Measurements from ENCODE around the gene CHRNA1. TPM values are rescaled to one million over a fixed set of nuclear protein-coding genes. Genes with fewer than 3 reads are reported as not detected.
A peak's percentile ranks its signal among the peaks of the same experiment; 100 is the strongest.

The CHRNA1 gene
- total RNA-seq, 6 experiments from 2014 or later, result 0.14 TPM; not detected in 5

- Mint-ChIP-seq H3K4me1 (ENCODE audit: low read depth) (peaks cover 41% of the 10 kb centered on the region), H3K27me3 (ENCODE audit: insufficient read depth) (no peaks in the 10 kb centered on the region), H3K4me3 (no peak overlapping the region), H3K36me3 (ENCODE audit: low read depth) (no peaks in the 10 kb centered on the region), H3K27ac (no peak overlapping the region), H3K9me3 (no peaks in the 10 kb centered on the region)
- DNase-seq, result no peak
- TF ChIP-seq CTCF (IDR thresholded peaks at IDR 0.05), result no peak
Measured at GRCh38 chr2:174760845-174761473, 3.3 kb downstream of the CHRNA1 start.

DNA sequence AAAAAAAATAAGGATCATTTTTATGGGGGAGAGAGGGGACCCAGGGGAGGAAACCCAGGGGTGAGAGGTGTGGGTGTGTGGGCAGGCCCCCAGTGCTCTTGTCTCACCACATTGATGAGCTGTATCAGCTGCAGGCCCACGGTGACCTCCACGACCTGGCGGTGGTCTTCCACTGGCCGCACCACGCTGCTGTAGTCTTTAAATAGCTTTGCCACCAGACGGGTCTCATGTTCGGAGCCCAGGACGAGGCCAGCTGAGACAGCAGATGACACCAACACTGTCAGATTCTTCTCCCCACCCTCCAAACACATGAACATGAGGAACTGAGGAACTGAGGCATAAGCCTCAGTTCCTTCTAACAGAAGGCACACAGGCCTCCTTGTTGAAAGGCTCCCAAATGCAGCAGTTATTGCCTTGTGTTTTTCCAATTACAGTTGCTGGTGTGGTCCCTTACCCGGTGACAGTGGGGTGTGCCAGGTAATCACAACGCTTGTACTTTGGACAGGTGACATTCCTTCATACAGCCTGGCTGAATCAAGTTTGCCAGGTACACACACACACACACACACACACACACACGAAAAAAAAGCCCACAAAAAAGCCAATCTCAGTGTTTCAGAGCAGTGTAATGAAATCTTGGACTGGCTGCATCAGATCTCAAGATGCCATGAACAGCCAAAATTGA is 4.7 kb downstream of the CHRNA1 start:
- H3K36me3 Mint-ChIP-seq (ENCODE audit: low read depth), result no peaks in the 10 kb centered on the region

GRCh38 chr2:174756743-174757142 is 7.5 kb downstream of the CHRNA1 start:
- no peak for DNase-seq
- Mint-ChIP-seq H3K27ac (no peak overlapping the region), H3K4me1 (ENCODE audit: low read depth) (peaks cover 18% of the 10 kb centered on the region), H3K36me3 (ENCODE audit: low read depth) (no peaks in the 10 kb centered on the region), H3K27me3 (ENCODE audit: insufficient read depth) (no peaks in the 10 kb centered on the region), H3K9me3 (no peaks in the 10 kb centered on the region), H3K4me3 (no peak overlapping the region)
- TF ChIP-seq CTCF (IDR thresholded peaks at IDR 0.05), result no peak

More for the DNA sequence above, 4.7 kb downstream of the CHRNA1 start:
- H3K4me3 Mint-ChIP-seq, result no peak overlapping the region
- no peaks in the 10 kb centered on the region for H3K27me3 Mint-ChIP-seq (ENCODE audit: insufficient read depth)
- TF ChIP-seq CTCF (IDR thresholded peaks at IDR 0.05), result no peak
- H3K9me3 Mint-ChIP-seq, result no peaks in the 10 kb centered on the region
- peaks cover 27% of the 10 kb centered on the region for H3K4me1 Mint-ChIP-seq (ENCODE audit: low read depth)
- no peak for DNase-seq
- H3K27ac Mint-ChIP-seq, result no peak overlapping the region

DNA sequence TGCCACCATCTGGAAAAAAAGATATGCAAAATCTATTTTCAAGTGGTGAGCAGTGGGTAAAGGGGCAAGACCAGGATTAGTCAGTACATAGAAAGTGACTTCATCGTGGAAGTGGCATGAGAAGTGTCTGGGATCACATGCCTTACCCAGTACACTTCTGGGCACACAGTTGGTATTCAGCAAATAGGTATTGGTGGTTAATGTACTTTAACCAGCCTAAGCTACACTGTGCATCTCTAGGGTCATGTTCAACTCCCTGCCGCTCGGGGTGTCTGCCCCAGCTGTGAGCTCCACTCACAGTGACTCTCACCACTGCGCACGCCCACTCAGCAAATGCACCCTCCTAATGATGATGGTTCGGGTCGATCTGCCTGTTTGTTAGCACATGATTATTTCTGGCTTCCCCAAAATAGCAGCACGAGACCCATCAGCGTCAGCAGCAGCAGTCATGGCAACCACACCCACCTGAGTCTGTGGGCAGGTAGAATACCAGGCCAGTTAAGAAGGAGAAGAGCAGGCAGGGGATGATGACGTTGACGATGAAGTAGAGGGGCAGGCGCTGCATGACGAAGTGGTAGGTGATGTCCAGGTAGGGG is 11.1 kb downstream of the CHRNA1 start:
- no peak for DNase-seq
- H3K27ac Mint-ChIP-seq, result no peak overlapping the region
- H3K4me1 Mint-ChIP-seq (ENCODE audit: low read depth), result peaks cover 24% of the 10 kb centered on the region
- no peak for TF ChIP-seq CTCF (IDR thresholded peaks at IDR 0.05)
- no peaks in the 10 kb centered on the region for H3K36me3 Mint-ChIP-seq (ENCODE audit: low read depth)
- no peak overlapping the region for H3K4me3 Mint-ChIP-seq
- H3K27me3 Mint-ChIP-seq (ENCODE audit: insufficient read depth), result no peaks in the 10 kb centered on the region
- no peaks in the 10 kb centered on the region for H3K9me3 Mint-ChIP-seq

GRCh38 chr2:174752403-174753037 is 11.8 kb downstream of the CHRNA1 start:
- no peak for TF ChIP-seq CTCF (IDR thresholded peaks at IDR 0.05)
- Mint-ChIP-seq H3K9me3 (no peaks in the 10 kb centered on the region), H3K27me3 (ENCODE audit: insufficient read depth) (no peaks in the 10 kb centered on the region), H3K36me3 (ENCODE audit: low read depth) (no peaks in the 10 kb centered on the region), H3K4me3 (peak overlapping the region; percentile 27), H3K4me1 (ENCODE audit: low read depth) (peaks cover 24% of the 10 kb centered on the region), H3K27ac (peak overlapping the region; percentile 67)
- DNase-seq, result peak; percentile 46

All from HFFc6 (cell line).